Stimulated activated CD4-positive, alpha-beta T cell treated with anti-CD3 and anti-CD28 coated beads, Interleukin-1b, Interleukin-23, amount 100 ng/mL, for 4 hours (primary cell): Measurements from ENCODE around the gene KLK5.

Experiments
- DNase-seq, 2 donors: peaks; one replicate each; pipeline ENCODE4 v3.0.0-alpha.2; 2020; ENCODE audit warnings: low read depth in 2 of 2

KLK5 gene

DNA sequence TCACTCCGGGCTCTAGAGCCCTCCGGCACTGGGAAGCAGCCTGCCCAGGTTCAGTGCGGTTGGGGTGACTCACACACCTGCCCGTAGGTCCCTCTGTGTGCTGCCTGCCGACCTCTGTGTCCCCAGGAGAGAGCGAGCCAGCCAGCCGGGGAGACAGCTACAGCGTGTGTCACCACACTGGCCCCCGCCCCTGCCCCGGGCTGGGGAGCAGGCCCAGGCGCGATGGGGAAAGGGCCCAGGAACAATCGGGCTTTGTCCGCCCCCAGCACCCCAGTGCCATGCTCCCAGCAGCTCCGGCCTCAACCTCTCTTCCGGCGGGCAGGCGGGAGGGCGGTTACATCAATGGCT lies 16.5 kb upstream of the KLK5 start, which contains the start of gene KLK6:
KLK6 (minus strand) TSS at position 179 of the 348 bp plus-strand sequence. CDS start 1,487 bp downstream, outside the sequence.
- no peak for DNase-seq

DNA sequence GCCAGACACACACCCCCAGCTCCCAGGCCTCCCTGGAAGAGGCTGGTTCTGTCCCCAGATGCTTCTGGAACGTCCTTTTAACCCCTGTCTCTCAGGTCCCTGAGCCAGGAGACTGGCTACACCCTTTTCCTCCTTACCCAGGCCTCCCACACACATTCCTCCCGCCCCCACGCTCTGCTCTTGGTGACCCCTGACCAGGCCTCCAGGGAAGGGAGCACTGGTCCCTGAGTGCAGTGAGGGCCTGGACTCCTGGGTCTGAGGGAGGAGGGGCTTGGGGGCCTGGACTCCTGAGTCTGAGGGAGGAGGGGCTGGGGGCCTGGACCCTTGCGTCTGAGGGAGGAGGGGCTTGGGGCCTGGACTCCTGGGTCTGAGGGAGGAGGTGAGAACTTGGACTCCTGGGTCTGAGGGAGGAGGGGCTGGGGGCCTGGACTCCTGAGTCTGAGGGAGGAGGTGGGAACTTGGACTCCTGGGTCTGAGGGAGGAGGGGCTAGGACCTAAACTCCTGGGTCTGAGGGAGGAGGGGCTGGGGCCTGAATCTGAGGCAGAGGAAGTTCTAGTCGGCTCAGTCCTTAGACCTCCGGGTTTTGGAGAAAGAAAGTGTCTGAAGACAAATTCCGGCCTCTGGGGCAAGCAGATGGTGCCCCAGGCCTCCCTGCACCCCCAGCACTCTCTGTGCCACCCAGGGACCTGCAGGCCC lies 16.0 kb upstream of the KLK5 start:
- DNase-seq: no peak

DNA sequence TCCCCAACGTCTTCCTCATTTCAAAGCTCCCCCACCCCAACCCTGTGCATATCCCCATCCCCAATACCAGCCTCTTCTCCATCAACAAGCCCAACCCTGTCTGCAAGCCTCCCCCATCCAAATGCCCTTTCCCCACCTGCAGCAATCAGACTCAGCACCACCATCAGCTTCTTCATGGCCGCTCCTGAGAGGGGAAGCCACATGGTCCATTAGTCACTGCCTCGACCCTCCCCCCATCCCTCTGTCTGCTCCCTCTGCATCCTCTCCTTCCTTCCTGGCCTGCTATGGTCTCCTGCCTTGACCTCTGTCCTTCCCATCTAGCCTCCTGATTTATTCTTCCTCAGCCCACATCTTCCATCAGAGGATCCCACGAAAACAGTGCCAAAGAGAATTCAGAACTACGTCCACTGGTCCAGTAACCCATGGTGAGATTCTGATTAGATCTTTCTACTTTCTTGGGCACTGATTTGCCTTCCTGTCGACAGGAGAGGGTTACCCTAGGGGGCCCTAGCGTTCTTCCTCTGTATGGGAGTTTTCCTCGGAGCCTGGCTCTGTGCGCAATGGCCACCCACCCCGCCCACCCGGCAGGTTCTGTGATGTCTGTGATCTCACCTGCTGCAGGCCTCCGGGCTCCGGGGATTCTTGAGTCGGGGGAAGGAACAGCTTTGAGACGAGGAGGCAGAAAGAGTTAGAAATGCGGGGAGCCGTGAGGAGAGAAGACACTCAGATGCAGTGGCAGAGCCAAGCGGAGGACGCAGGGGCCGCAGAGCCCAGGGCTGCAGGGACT lies 15.3 kb upstream of the KLK5 start:
- DNase-seq: no peak

DNA sequence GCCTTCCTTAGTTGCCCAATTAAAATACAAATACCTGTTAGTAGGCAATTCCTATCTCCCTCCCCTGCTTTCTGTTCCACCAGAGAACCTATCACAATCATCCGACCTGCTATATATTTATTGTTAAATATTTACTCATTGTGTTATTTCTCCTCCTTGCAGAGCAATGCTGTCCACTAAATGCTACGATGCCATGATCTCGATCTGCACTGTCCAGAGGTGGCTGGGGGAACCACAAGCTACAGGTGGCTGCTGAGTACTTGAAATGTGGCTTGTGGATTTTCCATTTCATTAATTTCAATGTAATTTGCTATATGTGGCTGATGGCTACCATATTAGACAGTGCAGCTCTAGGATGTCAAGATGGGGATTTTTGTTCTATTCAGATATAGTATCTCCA lies 11.4 kb upstream of the KLK5 start:
- no peak for DNase-seq

DNA sequence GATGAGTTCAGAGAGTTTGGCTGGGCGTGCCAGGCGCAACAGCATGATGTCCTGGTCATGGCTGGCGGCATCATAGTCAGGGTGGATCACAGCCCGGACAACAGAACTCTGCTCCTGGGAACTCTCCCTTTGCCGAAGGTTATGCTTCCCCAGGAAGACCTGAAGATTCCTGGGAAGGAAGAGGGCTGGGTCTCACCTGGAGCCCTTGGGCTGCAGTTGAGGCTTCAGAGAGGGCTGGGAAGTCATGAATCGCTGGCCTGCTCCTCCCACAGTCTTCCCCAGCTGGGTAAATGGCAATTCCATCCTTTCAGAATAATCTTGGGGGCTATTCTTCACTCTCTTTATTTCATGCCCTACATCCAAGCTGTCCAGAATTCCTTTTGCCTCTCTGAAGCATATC lies 10.5 kb upstream of the KLK5 start:
- no peak for DNase-seq

DNA sequence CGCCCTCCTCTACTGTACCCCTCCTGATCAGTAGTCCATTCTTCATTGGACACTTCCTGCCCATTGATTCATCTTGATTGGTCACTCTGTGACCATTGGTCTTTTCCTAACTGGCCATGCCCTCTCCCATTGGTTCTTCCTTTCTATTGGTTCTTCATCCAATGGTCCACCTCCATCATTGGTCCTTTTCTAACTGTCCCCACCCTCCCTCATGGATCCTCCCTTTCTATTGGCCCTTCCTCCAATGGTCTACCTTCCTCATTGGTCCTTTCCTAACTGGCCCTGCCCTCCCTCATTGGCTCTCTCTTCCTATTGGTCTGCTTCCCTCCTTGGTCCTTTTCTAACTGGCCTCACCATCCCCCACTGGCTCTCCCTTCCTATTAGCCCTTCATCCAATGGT lies 9.4 kb upstream of the KLK5 start:
- no peak for DNase-seq

DNA sequence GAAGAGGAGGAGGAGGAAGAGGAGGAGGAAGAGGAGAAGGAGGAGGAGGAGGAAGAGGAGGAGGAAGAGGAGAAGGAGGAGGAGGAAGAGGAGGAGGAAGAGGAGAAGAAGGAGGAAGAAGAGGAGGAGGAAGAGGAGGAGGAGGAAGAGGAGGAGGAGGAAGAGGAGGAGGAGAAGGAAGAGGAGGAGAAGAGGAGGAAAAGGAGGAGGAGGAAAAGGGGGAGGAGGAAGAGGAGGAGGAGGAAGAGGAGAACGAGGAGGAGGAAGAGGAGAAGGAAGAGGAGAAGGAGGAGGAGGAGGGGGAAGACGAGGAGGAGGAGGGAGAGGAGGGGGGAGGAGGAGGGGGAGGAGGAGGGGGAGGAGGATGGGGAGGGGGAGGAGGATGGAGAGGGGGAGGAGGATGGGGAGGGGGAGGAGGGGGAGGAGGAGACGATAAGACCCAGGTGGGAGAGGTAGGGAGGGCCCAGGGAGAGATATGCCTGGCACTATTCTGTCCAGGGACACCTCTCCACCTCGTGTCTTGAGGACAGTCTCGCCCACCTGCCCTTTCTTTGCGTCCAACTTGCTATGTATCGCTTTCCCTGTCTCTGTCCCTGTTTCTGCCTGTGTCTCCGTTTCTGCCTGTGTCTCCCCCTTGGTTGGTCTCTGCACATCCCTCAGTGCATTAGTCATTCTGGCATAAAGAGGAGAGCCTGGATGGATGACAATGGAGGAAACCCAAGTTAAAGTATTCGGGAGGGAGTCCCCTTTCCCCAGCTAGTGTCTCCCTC lies 7.1 kb upstream of the KLK5 start:
- DNase-seq: no peak

DNA sequence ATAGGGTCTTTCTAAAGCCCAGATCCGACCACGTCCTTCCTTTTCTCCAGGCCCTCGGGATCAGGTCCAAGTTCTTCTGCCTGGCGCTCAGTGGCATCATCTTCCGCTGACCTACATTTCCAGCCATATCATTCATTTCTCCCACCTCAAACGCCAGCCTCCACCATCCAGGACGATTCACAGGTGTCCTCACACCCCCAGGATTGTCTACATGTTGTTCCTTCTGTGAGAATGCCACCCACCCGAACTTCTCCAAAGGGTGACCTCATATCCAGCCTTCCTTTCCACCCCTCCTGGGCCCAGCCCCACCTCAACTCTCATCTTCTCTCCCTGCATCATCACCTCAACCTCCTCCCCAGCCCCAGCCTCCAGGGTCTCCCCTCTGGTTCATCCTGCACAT lies 4.7 kb upstream of the KLK5 start:
- DNase-seq: no peak

DNA sequence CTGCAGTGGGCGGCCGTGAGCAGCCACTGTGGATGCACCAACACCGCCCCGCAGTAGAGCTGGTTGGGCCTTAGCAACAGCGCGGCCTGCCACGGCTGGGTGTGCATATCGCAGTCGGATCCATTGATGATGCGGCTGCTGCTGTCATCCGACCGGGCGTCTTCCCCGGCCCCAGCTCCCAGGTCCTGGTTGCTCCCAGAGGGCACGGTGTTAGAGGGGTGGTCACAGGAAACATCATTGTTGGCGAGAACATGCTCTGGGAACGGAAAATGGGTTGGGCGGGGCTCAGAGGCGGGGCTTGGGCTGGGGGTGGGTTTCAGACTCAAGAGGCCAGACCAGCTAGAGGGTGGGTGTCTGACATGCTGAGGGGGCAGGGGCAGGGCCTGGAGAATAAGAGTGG lies 3.0 kb downstream of the KLK5 start:
- DNase-seq: no peak

DNA sequence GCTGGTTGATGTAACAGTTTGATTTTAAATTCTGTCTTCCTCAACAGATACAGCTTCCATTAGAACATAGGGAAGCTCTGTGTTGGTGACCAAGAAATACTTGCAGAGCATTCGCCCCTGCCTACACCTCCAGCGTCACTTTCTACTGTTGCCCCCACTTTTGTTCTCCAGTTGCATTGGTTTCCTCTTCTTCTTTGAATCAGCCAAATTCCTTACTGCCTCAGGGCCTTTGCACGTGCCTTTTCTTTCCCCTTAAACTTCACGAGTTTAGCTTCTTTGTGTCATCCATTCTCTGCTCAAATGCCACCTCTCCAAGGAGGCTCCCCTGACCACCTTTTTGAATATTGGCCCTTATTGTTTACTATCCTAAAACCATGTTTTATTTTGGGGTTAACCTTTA lies 5.7 kb downstream of the KLK5 start:
- DNase-seq: no peak

DNA sequence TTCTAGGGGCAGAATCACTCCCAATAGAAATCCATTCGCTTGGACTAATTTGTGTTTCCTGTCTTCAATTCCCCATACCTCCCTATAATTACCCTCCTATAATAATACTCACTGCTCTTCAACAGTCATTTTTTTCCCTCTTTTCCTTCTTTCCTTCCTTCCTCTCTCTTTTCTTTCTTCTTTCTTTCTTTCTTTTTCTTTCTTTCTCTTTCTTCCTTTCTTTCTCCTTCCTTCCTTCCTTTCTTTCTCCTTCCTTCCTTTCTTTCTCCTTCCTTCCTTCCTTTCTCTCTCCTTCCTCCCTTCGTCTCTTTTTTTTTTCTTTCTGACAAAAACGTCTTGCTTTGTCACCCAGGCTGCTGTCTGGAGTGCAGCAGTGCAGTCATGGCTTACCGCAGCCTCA lies 8.0 kb downstream of the KLK5 start:
- no peak for DNase-seq

DNA sequence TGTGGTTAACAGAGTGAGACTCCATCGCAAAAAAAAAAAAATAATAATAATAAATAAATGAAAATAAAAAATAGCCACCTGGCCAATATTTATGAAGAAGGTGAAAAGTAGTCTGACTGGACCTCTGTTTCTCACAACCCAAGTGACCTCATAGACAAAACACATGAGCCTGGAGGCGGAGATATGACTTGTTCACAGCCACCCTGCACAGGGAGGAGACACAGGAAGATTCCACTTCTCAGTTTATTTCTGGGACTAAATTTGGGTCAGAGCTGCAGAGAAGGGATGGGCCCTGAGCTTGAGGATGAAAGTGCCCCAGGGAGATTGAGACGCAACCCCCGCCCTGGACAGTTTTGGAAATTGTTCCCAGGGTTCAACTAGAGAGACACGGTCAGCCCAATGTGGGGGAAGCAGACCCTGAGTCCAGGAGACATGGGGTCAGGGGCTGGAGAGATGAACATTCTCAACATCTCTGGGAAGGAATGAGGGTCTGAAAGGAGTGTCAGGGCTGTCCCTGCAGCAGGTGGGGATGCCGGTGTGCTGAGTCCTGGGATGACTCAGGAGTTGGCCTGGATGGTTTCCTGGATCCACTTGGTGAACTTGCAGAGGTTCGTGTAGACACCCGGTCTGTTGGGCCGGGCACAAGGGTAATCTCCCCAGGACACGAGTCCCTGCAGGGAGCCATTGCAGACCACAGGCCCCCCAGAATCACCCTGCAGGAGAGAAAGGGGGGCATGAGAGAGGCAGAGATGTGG lies 9.6 kb downstream of the KLK5 start:
- no peak for DNase-seq

DNA sequence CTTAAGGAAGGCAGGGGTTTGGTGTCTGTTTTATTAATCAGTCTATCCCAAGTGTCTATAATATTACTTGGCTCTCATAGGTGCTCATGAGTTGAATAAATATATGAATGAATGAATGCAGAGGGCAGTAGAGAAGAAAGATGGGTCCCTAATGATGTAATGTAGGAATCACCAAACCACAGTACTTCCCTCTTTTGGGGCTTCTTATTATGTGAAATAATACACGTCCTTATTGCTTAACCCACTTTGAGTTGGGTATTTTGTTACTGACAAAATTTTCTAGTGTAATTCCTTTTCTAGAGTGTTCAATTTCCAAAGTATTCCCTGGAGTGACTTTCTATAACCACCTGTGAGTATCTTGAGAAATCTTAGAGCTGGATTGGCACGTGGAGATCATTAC lies 13.2 kb downstream of the KLK5 start:
- no peak for DNase-seq

DNA sequence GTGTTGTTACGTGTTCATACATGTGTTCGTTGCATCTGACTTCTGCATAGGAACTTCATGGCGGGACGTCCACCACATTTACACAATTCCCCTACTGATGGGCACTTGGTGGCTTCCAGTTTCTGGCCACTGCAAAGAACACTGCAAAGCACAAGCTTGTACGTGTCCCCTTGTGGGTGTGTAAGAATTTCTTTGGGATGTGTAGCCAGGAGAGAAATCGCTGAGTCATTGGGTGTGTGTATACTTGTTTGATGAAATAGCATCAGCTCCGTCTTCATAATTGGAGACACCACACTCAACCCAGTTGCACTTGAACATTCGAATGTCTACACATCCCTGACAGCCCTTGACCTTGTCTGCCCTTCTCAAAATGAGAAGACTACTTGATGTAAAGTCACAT lies 19.2 kb downstream of the KLK5 start:
- no peak for DNase-seq

DNA sequence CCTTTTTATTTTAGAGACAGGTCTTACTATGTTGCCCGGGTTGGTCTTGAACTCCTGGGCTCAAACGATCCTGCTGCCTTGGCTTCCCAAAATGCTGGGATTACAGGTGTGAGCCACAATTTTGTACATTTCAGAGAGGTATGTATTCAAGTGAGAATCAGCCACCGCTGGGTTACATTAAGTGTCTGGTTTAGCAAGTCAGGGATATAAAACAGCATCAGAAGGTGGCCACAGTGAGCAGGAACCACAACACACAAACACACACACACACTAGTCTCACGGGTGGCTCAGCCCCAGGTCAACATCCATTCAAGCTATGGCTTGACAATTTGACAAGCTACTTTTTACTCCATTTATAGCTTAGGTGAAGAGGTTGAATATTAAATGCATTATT lies 20.2 kb downstream of the KLK5 start:
- DNase-seq: no peak

DNA sequence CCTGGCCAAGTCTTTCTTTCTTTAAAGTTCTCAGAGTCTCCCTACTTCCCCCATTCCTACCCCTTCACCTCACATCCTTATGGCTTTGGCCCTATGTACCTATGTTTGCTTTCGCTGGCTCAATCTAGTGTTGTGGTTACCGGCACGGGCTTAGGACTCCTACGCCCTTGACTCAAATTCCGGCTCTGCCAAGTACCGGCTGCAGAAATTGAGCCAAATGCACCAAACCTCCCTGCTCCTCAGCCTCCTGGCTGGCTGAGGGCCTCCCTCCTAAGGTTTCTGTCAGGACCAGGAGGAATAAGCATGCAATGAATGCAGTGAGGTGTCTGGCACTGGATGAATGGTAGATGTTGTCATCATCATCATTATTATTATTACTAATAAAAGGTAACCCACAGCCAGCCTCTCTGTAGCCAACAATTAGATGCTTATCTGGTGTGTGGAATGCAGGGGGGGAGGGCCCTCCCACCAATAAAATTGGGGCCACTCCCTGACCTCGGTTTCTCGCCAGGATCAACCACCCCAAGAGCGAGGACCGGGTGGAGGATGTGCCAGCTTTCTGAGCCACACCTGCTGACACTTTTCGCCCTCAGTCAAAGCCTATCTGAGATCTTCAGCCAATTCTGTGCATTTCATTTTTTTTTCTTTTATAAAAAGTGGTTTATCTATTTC lies 20.7 kb downstream of the KLK5 start:
- no peak for DNase-seq

DNA sequence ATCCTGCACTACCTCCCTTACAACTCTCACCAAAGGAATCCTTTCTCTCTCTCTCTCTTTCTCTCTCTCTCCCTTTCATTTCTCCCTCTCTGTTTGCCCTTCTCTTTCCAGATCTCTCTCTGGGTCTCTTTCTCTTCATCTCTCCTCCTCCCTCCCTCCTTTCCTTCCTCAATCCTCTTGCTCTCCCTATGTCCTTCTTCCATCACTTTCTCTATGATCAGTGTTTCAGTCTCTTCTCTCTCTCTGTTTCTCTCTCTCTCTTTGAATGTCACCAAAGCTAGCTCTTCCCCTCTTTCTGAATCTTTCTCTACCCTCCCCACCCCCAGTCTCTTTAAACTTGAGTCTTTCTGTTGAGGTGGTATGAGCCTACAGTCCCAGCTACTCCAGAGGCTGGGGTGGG lies 21.8 kb downstream of the KLK5 start:
- DNase-seq: no peak

DNA sequence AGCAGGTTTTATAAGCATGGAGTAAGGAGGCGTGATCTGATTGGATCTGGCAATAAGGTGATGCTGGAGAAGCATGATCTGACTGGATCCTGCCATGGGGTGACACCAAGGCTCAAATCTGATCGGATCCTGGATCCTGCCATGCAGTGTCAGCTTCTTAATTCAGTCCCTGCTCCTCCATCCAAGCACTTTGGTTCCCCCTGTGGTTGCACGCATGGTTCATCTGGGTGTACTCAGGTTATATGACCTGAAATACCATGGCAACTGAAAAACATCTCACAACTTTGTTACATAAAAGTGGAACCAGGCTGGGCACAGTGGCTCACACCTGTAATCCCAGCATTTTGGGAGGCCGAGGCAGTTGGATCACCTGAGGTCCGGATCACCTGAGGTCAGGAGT lies 24.0 kb downstream of the KLK5 start:
- DNase-seq: no peak

DNA sequence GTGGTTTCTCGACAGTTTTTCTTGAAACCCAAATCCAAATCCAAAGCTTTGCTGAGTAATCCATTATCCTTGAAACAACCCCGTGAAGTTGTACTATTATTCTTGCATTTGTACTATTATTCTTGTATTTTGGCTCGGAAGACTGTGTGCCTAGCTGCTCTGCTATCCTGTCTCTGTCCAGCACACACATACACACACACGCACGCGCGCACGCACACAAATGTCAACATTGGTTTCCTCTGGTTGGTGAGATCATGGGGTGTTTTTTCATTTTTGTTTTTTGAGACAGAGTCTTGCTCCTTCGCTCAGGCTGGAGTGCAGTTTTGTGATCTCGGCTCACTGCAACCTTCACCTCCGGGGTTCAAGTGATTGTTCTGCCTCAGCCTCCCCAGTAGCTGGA lies 26.7 kb downstream of the KLK5 start:
- DNase-seq: no peak

DNA sequence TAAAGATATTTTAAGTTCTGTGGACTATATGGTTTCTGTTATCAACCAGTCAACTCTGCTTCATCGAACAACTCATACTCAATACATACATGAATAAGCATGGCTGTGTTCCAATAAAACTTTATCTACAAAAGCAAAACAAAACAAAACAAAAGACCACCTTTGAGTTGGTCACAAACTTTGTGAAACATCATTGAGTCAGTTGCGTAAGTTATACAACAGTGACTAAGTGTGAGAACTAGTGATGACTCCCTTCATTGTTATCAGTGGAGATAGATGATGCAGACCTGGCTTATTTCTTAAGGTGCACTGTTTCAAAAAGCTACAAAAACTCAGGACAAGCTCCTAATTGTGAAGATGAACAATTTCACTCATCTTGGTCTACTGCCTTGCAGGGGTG lies 27.1 kb downstream of the KLK5 start:
- DNase-seq: no peak

DNA sequence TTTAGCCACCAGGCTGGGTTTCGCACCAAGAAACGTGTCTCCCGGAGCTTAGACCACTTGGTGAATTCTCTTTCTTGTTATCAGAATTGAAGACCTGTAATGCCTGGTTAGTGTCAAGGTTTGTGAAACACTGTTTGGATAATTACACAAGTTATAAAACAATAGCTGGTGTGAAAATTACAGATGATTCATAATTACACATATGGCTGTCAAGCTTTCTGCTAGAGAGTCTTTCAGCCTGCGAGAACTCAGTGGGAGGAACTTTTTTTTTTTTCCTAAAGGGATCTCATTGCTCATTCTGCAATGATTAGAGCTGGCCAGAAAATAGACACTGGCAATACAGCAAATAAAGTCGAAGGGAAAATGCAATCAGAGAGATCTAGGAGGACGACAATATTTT lies 28.3 kb downstream of the KLK5 start:
- no peak for DNase-seq
